ENCODE results near the gene LRRC2.

DNA sequence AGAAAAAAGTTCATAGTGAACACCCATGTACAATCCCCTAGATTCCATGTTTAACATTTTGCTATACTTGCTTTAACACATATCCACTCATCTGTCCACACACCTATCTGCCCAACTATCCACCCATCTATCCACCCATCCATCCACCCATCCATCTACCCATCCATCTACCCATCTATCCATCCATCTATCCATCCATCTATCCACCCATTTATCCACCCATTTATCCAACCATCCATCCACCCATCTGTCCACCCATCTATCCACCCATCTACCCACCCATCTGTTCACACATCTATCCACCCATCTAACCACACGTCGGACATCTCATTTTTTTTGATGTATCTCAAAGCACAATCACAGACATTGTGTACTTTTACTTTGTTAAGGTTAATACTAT is 42.5 kb downstream of the LRRC2 start:
- TF ChIP-seq, protein P1, sequence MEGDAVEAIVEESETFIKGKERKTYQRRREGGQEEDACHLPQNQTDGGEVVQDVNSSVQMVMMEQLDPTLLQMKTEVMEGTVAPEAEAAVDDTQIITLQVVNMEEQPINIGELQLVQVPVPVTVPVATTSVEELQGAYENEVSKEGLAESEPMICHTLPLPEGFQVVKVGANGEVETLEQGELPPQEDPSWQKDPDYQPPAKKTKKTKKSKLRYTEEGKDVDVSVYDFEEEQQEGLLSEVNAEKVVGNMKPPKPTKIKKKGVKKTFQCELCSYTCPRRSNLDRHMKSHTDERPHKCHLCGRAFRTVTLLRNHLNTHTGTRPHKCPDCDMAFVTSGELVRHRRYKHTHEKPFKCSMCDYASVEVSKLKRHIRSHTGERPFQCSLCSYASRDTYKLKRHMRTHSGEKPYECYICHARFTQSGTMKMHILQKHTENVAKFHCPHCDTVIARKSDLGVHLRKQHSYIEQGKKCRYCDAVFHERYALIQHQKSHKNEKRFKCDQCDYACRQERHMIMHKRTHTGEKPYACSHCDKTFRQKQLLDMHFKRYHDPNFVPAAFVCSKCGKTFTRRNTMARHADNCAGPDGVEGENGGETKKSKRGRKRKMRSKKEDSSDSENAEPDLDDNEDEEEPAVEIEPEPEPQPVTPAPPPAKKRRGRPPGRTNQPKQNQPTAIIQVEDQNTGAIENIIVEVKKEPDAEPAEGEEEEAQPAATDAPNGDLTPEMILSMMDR (IDR thresholded peaks at IDR 0.05) = no peak
- TF ChIP-seq EP300 (IDR thresholded peaks at IDR 0.05) = no peak
